ENCODE data around the gene KLK12.

The KLK12 gene

GRCh38 chr19:51029718-51030117, 5.1 kb downstream of the KLK12 start:
- peaks cover 35% of the 10 kb centered on the region for H3K27me3 Mint-ChIP-seq
- CTCF ChIA-PET = no interaction called here
- H3K27ac Mint-ChIP-seq = no peak overlapping the region
- H3K4me3 Mint-ChIP-seq = no peak overlapping the region
- no peaks in the 10 kb centered on the region for H3K4me1 Mint-ChIP-seq
- H3K36me3 Mint-ChIP-seq = no peaks in the 10 kb centered on the region
- H3K9me3 Mint-ChIP-seq = no peaks in the 10 kb centered on the region
- no peak for DNase-seq

- no peak overlapping the region for H3K27ac Mint-ChIP-seq
- no peaks in the 10 kb centered on the region for H3K9me3 Mint-ChIP-seq
- DNase-seq = no peak
- H3K36me3 Mint-ChIP-seq = no peaks in the 10 kb centered on the region
- H3K4me1 Mint-ChIP-seq = no peaks in the 10 kb centered on the region
- CTCF ChIA-PET = no interaction called here
- no peak overlapping the region for H3K4me3 Mint-ChIP-seq
- H3K27me3 Mint-ChIP-seq = peaks cover 39% of the 10 kb centered on the region
Measured at GRCh38 chr19:51027873-51028272, 6.9 kb downstream of the KLK12 start.

- H3K27ac Mint-ChIP-seq = no peak overlapping the region
- H3K27me3 Mint-ChIP-seq = peaks cover 44% of the 10 kb centered on the region
- no peak for DNase-seq
- CTCF ChIA-PET = no interaction called here
- H3K36me3 Mint-ChIP-seq = no peaks in the 10 kb centered on the region
- no peaks in the 10 kb centered on the region for H3K9me3 Mint-ChIP-seq
- H3K4me3 Mint-ChIP-seq = no peak overlapping the region
- no peaks in the 10 kb centered on the region for H3K4me1 Mint-ChIP-seq
Measured at GRCh38 chr19:51027126-51027806, 7.5 kb downstream of the KLK12 start.

- Mint-ChIP-seq H3K9me3 (no peaks in the 10 kb centered on the region), H3K27ac (no peak within 1 kb of the TSS), H3K4me3 (no peak within 1 kb of the TSS), H3K4me1 (no peaks in the 10 kb centered on the region), H3K36me3 (no peaks in the 10 kb centered on the region), H3K27me3 (peaks cover 45% of the 10 kb centered on the region)
- DNase-seq = no peak
- CTCF ChIA-PET = no interaction called here
Measured at GRCh38 chr19:51026554-51026831, 8.3 kb downstream of the KLK12 start, which contains the start of gene KLK11. Gene KLK11, minus strand, starts transcription at chr19:51026616. Its CDS starts 985 bp downstream, at chr19:51025631.

- Mint-ChIP-seq H3K27me3 (peaks cover 50% of the 10 kb centered on the region), H3K4me3 (no peak overlapping the region), H3K36me3 (no peaks in the 10 kb centered on the region), H3K4me1 (no peaks in the 10 kb centered on the region), H3K9me3 (no peaks in the 10 kb centered on the region), H3K27ac (no peak overlapping the region)
- no peak for DNase-seq
- CTCF ChIA-PET = no interaction called here
Measured at GRCh38 chr19:51025809-51026553, 8.8 kb downstream of the KLK12 start.

GRCh38 chr19:51025401-51025800, 9.4 kb downstream of the KLK12 start:
- peaks cover 56% of the 10 kb centered on the region for H3K27me3 Mint-ChIP-seq
- H3K4me1 Mint-ChIP-seq = peaks cover 2% of the 10 kb centered on the region
- no peak overlapping the region for H3K27ac Mint-ChIP-seq
- H3K4me3 Mint-ChIP-seq = no peak overlapping the region
- no peaks in the 10 kb centered on the region for H3K9me3 Mint-ChIP-seq
- no peaks in the 10 kb centered on the region for H3K36me3 Mint-ChIP-seq
- DNase-seq = no peak
- CTCF ChIA-PET = no interaction called here

GRCh38 chr19:51024924-51025323, 9.9 kb downstream of the KLK12 start:
- H3K4me1 Mint-ChIP-seq = peaks cover 5% of the 10 kb centered on the region
- DNase-seq = no peak
- H3K27ac Mint-ChIP-seq = no peak overlapping the region
- CTCF ChIA-PET = no interaction called here
- H3K36me3 Mint-ChIP-seq = no peaks in the 10 kb centered on the region
- H3K27me3 Mint-ChIP-seq = peaks cover 61% of the 10 kb centered on the region
- no peaks in the 10 kb centered on the region for H3K9me3 Mint-ChIP-seq
- no peak overlapping the region for H3K4me3 Mint-ChIP-seq

- Mint-ChIP-seq H3K27me3 (peaks cover 71% of the 10 kb centered on the region), H3K9me3 (no peaks in the 10 kb centered on the region), H3K4me3 (no peak overlapping the region), H3K36me3 (no peaks in the 10 kb centered on the region), H3K27ac (no peak overlapping the region), H3K4me1 (peaks cover 8% of the 10 kb centered on the region)
- no peak for DNase-seq
- CTCF ChIA-PET = no interaction called here
Measured at GRCh38 chr19:51023946-51024345, 10.9 kb downstream of the KLK12 start.

GRCh38 chr19:51022526-51022925, 12.3 kb downstream of the KLK12 start:
- Mint-ChIP-seq H3K36me3 (no peaks in the 10 kb centered on the region), H3K9me3 (no peaks in the 10 kb centered on the region), H3K4me1 (peaks cover 16% of the 10 kb centered on the region), H3K27me3 (peaks cover 82% of the 10 kb centered on the region), H3K4me3 (no peak overlapping the region), H3K27ac (no peak overlapping the region)
- CTCF ChIA-PET = interaction anchor here (2.7 kb wide), 1 partner anchor 73 kb away, joined by 26 read pairs; no protein-coding TSS in a partner anchor
- no peak for DNase-seq

GRCh38 chr19:51020988-51021651, 13.7 kb downstream of the KLK12 start:
- CTCF ChIA-PET = interaction anchor here (0.7 to 2.7 kb wide), 6 partner anchors 9 to 239 kb away, joined by 3 to 26 read pairs (median 4); no protein-coding TSS in a partner anchor
- peaks cover 87% of the 10 kb centered on the region for H3K27me3 Mint-ChIP-seq
- no peak overlapping the region for H3K4me3 Mint-ChIP-seq
- no peaks in the 10 kb centered on the region for H3K9me3 Mint-ChIP-seq
- H3K27ac Mint-ChIP-seq = no peak overlapping the region
- H3K4me1 Mint-ChIP-seq = peaks cover 22% of the 10 kb centered on the region
- DNase-seq = peak; percentile 33
- no peaks in the 10 kb centered on the region for H3K36me3 Mint-ChIP-seq

GRCh38 chr19:51019544-51019925, 15.3 kb downstream of the KLK12 start, which contains the start of gene KLK10:
Gene KLK10, minus strand, starts transcription at chr19:51019709. Its CDS starts 579 bp downstream, at chr19:51019130.
- Mint-ChIP-seq H3K4me3 (peak within 1 kb of the TSS; percentile 28), H3K36me3 (no peaks in the 10 kb centered on the region), H3K27me3 (peaks cover 88% of the 10 kb centered on the region), H3K9me3 (no peaks in the 10 kb centered on the region), H3K4me1 (peaks cover 22% of the 10 kb centered on the region), H3K27ac (no peak within 1 kb of the TSS)
- CTCF ChIA-PET = interaction anchor here (2.7 kb wide), 1 partner anchor 76 kb away, joined by 26 read pairs; no protein-coding TSS in a partner anchor
- no peak for DNase-seq

- Mint-ChIP-seq H3K36me3 (no peaks in the 10 kb centered on the region), H3K4me1 (peaks cover 26% of the 10 kb centered on the region), H3K27ac (no peak overlapping the region), H3K9me3 (no peaks in the 10 kb centered on the region), H3K4me3 (peak overlapping the region; percentile 28), H3K27me3 (peaks cover 89% of the 10 kb centered on the region)
- DNase-seq = no peak
- CTCF ChIA-PET = interaction anchor here (1.0 kb wide), 1 partner anchor 86 kb away, joined by 3 read pairs; no protein-coding TSS in a partner anchor
Measured at GRCh38 chr19:51018745-51019543, 15.9 kb downstream of the KLK12 start.

GRCh38 chr19:51016798-51017683, 17.8 kb downstream of the KLK12 start:
- Mint-ChIP-seq H3K27ac (no peak overlapping the region), H3K9me3 (no peaks in the 10 kb centered on the region), H3K4me1 (peaks cover 26% of the 10 kb centered on the region), H3K4me3 (no peak overlapping the region), H3K36me3 (no peaks in the 10 kb centered on the region), H3K27me3 (peaks cover 81% of the 10 kb centered on the region)
- no peak for DNase-seq
- CTCF ChIA-PET = interaction anchor here (1.0 kb wide), 1 partner anchor 82 kb away, joined by 3 read pairs; no protein-coding TSS in a partner anchor

Data from activated naive CD4-positive, alpha-beta T cell treated with anti-CD3 and anti-CD28 coated beads, Interleukin-2, amount 10 ng/mL, durations not matched to agents 7 days and 5 days (primary cell).